Caco-2 (cell line): ENCODE measurements around the gene NPHP4. TPM values are rescaled to one million over a fixed set of nuclear protein-coding genes. Genes with fewer than 3 reads are reported as not detected.

ENCODE experiments used
- BruUV-seq: library from RNA; stranded (reverse); fragments of 400-500 nt; replicated peaks from 2 replicates; lab custom pipeline; 2021; lab: Mats Ljungman, UMichigan
- CTCF ChIA-PET: fragments of 300-600 bp; sonication (Branson Sonifier 250); formaldehyde crosslinking; loops from one replicate; lab custom pipeline; 2022; ENCODE audit warnings: antibody characterized with exemption; lab: Charles Lee
- POLR2A ChIA-PET: fragments of 300-600 bp; sonication (Branson Sonifier 250); formaldehyde crosslinking; loops from one replicate; lab custom pipeline; 2022; ENCODE audit warnings: antibody characterized with exemption; lab: Charles Lee
- DNase-seq, 2 experiments: peaks; one replicate each; pipeline versions ENCODE4 v3.0.0 to v3.0.0-alpha.2; 2020 to 2022
- H3K27me3 ChIP-seq: replicated peaks from 2 replicates; pipeline ENCODE4 v1.6.0; 2011; ENCODE audit warnings: low read length; ENCODE audit not compliant: control insufficient read depth, insufficient read depth
- H3K36me3 ChIP-seq: 2 replicates; pipeline ENCODE4 v1.5.1; 2011; ENCODE audit warnings: low read length; ENCODE audit not compliant: control insufficient read depth, insufficient read depth
- H3K4me1 ChIP-seq: fragments of 250-450 bp; sonication (Bioruptor Pico); 2 replicates; pipeline ENCODE4 v1.5.1; 2020; ENCODE audit warnings: mild to moderate bottlenecking
- H3K4me3 ChIP-seq: 2 replicates; pipeline ENCODE4 v1.5.1; 2011; ENCODE audit warnings: low read depth, mild to moderate bottlenecking, control low read depth, low read length
- H3K9me3 ChIP-seq: fragments of 250-450 bp; sonication (Bioruptor Pico); 2 replicates; pipeline ENCODE4 v1.5.1; 2020; ENCODE audit warnings: mild to moderate bottlenecking, moderate library complexity
- H3K27ac Mint-ChIP-seq: one replicate; pipeline ENCODE4 v1.8.0; 2022; ENCODE audit warnings: mixed read lengths; ENCODE audit not compliant: unreplicated experiment
- H3K27me3 Mint-ChIP-seq: one replicate; pipeline ENCODE4 v1.8.0; 2022; ENCODE audit warnings: mixed read lengths; ENCODE audit not compliant: insufficient read depth, unreplicated experiment
- H3K36me3 Mint-ChIP-seq: one replicate; pipeline ENCODE4 v1.8.0; 2022; ENCODE audit warnings: mild to moderate bottlenecking, mixed read lengths; ENCODE audit not compliant: insufficient read depth, unreplicated experiment
- H3K4me1 Mint-ChIP-seq: one replicate; pipeline ENCODE4 v1.8.0; 2022; ENCODE audit warnings: low read depth, mixed read lengths; ENCODE audit not compliant: unreplicated experiment
- H3K4me3 Mint-ChIP-seq: one replicate; pipeline ENCODE4 v1.8.0; 2022; ENCODE audit warnings: mild to moderate bottlenecking, moderate library complexity, mixed read lengths; ENCODE audit not compliant: unreplicated experiment
- H3K9me3 Mint-ChIP-seq: one replicate; pipeline ENCODE4 v1.8.0; 2022; ENCODE audit warnings: mixed read lengths; ENCODE audit not compliant: unreplicated experiment
- CTCF ChIP-seq, 2 experiments: fragments of 200-600 bp in 1 of 2; IDR thresholded peaks; 1 replicate in 1 of 2; 2 replicates in 1 of 2; pipeline versions ENCODE4 v1.5.1 to v1.8.0; 2011 to 2022; ENCODE audit warnings: antibody characterized with exemption in 1 of 2, control low read depth in 1 of 2, inconsistent platforms in 1 of 2, low read depth in 1 of 2, low read length in 1 of 2, mild to moderate bottlenecking in 1 of 2, moderate library complexity in 1 of 2; ENCODE audit not compliant: insufficient read depth in 1 of 2, severe bottlenecking in 1 of 2, unreplicated experiment in 1 of 2
- intact Hi-C: fragments of 100-400 bp; cut with micrococcal nuclease; formaldehyde crosslinking; loops from one replicate; pipeline ENCODE4 v1.10.0; 2022; ENCODE audit not compliant: unreplicated experiment
- total RNA-seq: library from RNA; stranded (reverse); gene quantifications from 2 replicates; pipeline ENCODE4 v1.2.3, GENCODE V29; 2022

NPHP4 gene
- total RNA-seq, 1 experiment from 2014 or later = 12.3 TPM

GRCh38 chr1:5887349-5887970, 104.8 kb downstream of the NPHP4 start:
- no peak for TF ChIP-seq CTCF (IDR thresholded peaks at IDR 0.05; ENCODE audit: insufficient read depth in 1 of 2, low read depth in 1 of 2, low read length in 1 of 2, severe bottlenecking in 1 of 2, unreplicated experiment in 1 of 2)
- CTCF ChIA-PET = no interaction called here
- Histone ChIP-seq H3K36me3 (no peaks in the 10 kb centered on the region), H3K4me1 (no peaks in the 10 kb centered on the region), H3K4me3 (no peak overlapping the region), H3K27me3 (no peaks in the 10 kb centered on the region), H3K9me3 (no peaks in the 10 kb centered on the region)
- BruUV-seq = no TSS peak
- H3K4me1 Mint-ChIP-seq = no peaks in the 10 kb centered on the region
- H3K4me3 Mint-ChIP-seq = no peak overlapping the region
- H3K27me3 Mint-ChIP-seq = no peaks in the 10 kb centered on the region
- POLR2A ChIA-PET = no interaction called here
- no peak for DNase-seq
- no peaks in the 10 kb centered on the region for H3K36me3 Mint-ChIP-seq
- no peaks in the 10 kb centered on the region for H3K9me3 Mint-ChIP-seq
- intact Hi-C loops = no loop called here
- H3K27ac Mint-ChIP-seq = no peak overlapping the region

- ChIA-PET POLR2A (no interaction called here), CTCF (no interaction called here)
- no peaks in the 10 kb centered on the region for H3K36me3 ChIP-seq
- no peak for DNase-seq
- H3K27me3 ChIP-seq = no peaks in the 10 kb centered on the region
- no peak overlapping the region for H3K27ac Mint-ChIP-seq
- no peak overlapping the region for H3K4me3 ChIP-seq
- BruUV-seq = no TSS peak
- no peaks in the 10 kb centered on the region for H3K27me3 Mint-ChIP-seq
- no peaks in the 10 kb centered on the region for H3K4me1 Mint-ChIP-seq
- H3K36me3 Mint-ChIP-seq = no peaks in the 10 kb centered on the region
- no peaks in the 10 kb centered on the region for H3K4me1 ChIP-seq
- H3K9me3 Mint-ChIP-seq = no peaks in the 10 kb centered on the region
- intact Hi-C loops = no loop called here
- no peak for TF ChIP-seq CTCF (IDR thresholded peaks at IDR 0.05; ENCODE audit: insufficient read depth in 1 of 2, low read depth in 1 of 2, low read length in 1 of 2, severe bottlenecking in 1 of 2, unreplicated experiment in 1 of 2)
- no peak overlapping the region for H3K4me3 Mint-ChIP-seq
- H3K9me3 ChIP-seq = no peaks in the 10 kb centered on the region
Observed at GRCh38 chr1:5886541-5887348, 105.5 kb downstream of the NPHP4 start.

GRCh38 chr1:5886140-5886483, 106.1 kb downstream of the NPHP4 start:
- H3K36me3 Mint-ChIP-seq = no peaks in the 10 kb centered on the region
- ChIA-PET POLR2A (no interaction called here), CTCF (no interaction called here)
- H3K4me3 Mint-ChIP-seq = no peak overlapping the region
- TF ChIP-seq CTCF (IDR thresholded peaks at IDR 0.05; ENCODE audit: insufficient read depth in 1 of 2, low read depth in 1 of 2, low read length in 1 of 2, severe bottlenecking in 1 of 2, unreplicated experiment in 1 of 2) = no peak
- H3K36me3 ChIP-seq = no peaks in the 10 kb centered on the region
- no peaks in the 10 kb centered on the region for H3K4me1 Mint-ChIP-seq
- H3K4me3 ChIP-seq = no peak overlapping the region
- no peaks in the 10 kb centered on the region for H3K9me3 Mint-ChIP-seq
- no peak overlapping the region for H3K27ac Mint-ChIP-seq
- no TSS peak for BruUV-seq
- H3K27me3 ChIP-seq = no peaks in the 10 kb centered on the region
- no peaks in the 10 kb centered on the region for H3K27me3 Mint-ChIP-seq
- no peaks in the 10 kb centered on the region for H3K4me1 ChIP-seq
- H3K9me3 ChIP-seq = no peaks in the 10 kb centered on the region
- intact Hi-C loops = no loop called here
- DNase-seq = no peak
